AG09319 (cell line): Measurements from ENCODE around the gene PLCL1.

Experiments used
- DNase-seq: peaks from one replicate; pipeline ENCODE4 v3.0.0-alpha.2; 2010; ENCODE audit warnings: low read depth; ENCODE audit errors: extremely low read depth
- TF ChIP-seq, protein P1 (sequence below): IDR thresholded peaks from 2 replicates; pipeline ENCODE4 v1.5.1; 2011; ENCODE audit warnings: low read depth, mild to moderate bottlenecking, inconsistent platforms, low read length, moderate library complexity

Gene PLCL1

DNA sequence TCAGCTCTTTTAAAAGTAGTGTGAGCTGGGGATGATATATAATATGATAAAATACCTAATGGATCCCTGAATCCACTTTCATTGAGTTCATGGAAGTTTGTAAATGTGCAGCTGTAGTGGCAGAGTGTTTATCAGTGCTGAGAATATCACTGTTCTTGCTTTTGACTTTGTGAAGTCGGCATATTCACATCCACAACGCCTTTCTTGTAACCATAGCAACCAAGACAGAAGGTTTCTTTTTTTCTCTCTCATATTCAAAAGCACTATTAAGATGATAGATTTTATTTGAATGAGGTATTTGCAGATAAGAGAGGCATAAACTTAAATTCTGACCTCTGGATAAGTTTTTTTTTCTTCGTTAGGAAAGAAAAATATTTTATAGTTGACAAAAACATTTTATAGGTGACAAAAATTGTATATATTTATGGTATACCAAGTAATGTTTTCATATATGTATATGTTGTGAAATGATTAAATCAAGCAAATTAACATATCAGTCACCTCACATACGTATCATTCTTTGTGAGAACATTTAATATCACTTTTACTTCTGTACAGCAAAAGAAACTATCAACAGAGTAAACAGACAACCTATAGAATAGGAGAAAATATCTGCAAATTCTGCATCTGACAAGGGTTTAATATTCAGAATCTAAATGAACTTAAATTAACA, 130.0 kb downstream of the PLCL1 start:
- TF ChIP-seq, protein P1, sequence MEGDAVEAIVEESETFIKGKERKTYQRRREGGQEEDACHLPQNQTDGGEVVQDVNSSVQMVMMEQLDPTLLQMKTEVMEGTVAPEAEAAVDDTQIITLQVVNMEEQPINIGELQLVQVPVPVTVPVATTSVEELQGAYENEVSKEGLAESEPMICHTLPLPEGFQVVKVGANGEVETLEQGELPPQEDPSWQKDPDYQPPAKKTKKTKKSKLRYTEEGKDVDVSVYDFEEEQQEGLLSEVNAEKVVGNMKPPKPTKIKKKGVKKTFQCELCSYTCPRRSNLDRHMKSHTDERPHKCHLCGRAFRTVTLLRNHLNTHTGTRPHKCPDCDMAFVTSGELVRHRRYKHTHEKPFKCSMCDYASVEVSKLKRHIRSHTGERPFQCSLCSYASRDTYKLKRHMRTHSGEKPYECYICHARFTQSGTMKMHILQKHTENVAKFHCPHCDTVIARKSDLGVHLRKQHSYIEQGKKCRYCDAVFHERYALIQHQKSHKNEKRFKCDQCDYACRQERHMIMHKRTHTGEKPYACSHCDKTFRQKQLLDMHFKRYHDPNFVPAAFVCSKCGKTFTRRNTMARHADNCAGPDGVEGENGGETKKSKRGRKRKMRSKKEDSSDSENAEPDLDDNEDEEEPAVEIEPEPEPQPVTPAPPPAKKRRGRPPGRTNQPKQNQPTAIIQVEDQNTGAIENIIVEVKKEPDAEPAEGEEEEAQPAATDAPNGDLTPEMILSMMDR, result no peak
- DNase-seq, result no peak

DNA sequence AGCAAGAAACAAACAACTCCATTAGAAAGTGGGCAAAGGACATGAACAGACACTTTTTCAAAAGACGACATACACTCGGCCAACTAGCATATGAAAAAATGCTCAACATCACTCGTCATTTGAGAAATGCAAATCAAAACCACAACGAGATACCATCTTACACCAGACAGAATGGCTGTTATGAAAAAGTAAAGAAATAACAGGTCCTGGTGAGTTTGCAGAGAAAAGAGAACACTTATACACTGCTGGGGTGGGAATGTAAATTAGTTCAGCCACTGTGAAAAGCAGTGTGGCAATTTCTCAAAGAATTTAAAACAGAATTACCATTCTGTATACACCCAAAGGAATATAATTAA, 130.5 kb downstream of the PLCL1 start:
- DNase-seq, result no peak
- TF ChIP-seq, protein P1, result no peak

DNA sequence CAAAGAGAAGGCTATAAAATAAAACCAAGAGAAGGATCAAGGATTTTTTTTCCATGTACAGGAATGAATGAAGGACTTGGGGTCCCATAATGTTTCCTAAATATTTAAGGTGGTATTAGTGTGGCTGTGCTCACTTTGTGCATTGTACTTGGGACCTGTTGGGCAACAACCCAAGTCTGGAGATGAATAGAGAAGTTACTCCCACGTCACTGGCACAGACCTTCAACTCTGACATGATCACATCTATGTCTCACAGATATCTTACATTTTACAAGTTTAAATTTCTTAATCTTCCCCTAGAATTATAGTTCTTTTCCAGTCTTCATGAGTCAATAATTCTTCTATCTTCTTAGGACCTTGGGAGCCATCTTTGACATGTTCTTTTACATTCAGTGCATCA, 133.4 kb downstream of the PLCL1 start:
- TF ChIP-seq, protein P1, result no peak
- no peak for DNase-seq

DNA sequence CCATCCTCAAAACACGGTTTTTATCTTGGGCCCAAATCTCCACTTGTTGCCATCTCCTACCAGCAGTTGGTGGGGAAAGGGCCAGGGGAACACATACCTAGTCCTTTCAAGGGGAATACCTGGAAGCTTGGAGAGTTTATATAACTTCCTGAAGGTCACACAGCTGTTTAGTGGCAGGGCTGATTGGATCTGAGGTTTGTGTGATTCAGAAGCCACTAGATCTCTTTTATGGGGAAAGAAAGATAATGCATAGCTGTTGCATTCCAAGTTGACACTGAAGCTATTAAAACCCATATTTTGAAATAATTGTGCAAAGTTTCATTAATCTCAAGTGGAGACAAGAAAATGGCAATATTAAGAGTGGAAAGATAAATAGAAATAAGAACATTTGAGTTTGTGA, 134.2 kb downstream of the PLCL1 start:
- TF ChIP-seq, protein P1, result no peak
- no peak for DNase-seq

DNA sequence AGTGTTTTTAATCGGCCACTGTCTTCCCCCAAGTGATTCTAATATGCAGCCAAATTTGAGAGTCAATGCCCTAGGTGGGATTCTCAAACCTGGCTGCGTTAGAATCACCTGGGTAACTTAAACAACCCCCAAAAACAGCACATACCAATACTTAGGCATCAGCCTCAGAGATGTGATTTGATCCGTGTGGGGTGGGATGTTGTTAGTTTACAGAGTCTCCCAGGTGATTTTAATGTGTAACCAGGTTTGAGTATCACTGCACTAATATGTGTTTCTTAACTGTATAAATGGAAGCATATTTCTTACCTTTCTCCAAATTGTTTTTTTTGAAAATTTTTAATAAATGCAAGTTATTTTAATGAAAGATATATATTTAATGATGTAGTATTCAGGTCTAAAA, 135.4 kb downstream of the PLCL1 start:
- no peak for DNase-seq

DNA sequence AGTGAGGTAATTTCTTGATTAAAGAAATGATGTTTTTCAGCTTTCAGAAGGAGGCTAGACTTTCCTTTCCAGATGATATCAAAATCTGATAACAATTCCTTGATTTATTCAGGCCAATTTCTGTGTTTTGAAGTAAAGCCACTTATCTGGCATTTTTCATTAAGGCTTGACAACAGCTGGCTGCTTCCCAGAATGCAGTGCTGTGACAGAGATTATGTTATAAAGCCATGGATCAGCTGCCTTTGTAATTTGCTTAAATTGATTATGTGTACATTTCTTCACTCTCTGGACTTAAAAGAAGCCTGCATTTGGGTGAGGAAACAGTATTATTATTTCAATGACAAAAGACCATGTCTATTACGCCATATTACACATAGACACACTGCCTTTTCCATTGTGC, 136.0 kb downstream of the PLCL1 start:
- no peak for DNase-seq
- TF ChIP-seq, protein P1, result no peak

More for the DNA sequence above, 135.4 kb downstream of the PLCL1 start:
- TF ChIP-seq, protein P1, result no peak

DNA sequence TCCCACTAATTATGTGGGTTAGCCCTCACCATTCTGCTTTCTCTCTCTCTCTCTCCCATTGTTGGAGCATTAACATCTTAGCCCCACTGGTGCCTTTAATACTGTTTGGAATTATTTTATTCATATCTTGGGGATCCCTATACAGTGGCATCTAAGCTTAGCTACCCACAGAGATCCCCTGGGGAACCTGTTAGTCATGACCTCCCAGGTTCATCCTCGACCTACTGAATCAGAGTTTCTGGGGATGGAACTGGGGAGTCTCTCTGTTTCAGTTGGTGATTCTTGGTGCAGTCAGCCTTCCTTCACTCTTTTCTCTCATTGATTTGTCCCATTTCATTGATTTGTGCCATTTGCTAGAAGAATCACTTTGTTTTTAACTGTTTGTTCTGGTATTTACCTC, 137.3 kb downstream of the PLCL1 start:
- TF ChIP-seq, protein P1, result no peak

More for the DNA sequence above, 137.3 kb downstream of the PLCL1 start:
- DNase-seq, result no peak
